ENCODE measurements around the gene SIRT7.

The SIRT7 gene

DNA sequence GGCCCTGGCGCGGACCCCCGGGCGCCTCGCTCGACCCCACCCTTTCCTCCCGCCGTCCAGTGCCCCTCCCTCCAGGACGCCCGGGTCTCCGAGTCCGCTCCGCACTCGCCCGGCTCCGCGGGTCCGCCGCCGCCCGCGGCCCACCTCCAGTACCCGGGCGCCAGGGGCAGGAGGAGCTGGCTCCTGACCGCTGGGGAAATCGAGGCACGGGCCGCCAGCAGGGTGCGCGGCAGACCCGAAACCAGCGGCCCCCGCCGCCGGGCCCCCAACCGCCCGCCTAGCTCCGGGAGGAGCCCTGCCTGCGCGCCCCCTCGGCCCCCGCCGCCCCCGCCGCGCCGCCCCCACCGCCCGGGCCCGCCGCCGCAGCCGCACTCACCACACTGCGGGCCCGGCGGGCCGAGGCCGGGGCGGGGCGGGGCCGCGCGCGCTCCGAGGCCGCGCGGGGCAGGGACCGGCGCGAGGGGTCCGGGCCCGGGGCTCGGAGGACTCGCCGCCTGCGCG is 9.2 kb upstream of the SIRT7 start:
- TF ChIP-seq, protein P1, sequence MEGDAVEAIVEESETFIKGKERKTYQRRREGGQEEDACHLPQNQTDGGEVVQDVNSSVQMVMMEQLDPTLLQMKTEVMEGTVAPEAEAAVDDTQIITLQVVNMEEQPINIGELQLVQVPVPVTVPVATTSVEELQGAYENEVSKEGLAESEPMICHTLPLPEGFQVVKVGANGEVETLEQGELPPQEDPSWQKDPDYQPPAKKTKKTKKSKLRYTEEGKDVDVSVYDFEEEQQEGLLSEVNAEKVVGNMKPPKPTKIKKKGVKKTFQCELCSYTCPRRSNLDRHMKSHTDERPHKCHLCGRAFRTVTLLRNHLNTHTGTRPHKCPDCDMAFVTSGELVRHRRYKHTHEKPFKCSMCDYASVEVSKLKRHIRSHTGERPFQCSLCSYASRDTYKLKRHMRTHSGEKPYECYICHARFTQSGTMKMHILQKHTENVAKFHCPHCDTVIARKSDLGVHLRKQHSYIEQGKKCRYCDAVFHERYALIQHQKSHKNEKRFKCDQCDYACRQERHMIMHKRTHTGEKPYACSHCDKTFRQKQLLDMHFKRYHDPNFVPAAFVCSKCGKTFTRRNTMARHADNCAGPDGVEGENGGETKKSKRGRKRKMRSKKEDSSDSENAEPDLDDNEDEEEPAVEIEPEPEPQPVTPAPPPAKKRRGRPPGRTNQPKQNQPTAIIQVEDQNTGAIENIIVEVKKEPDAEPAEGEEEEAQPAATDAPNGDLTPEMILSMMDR (IDR thresholded peaks at IDR 0.05; ENCODE audit: low read depth, low read length, missing control alignments) = no peak
- in situ Hi-C loops (cut with HindIII; ENCODE audit: low pct_ligation_motif_present, low sequenced_read_pairs) = no loop called here
- H3K27ac ChIP-seq = peak overlapping the region; percentile 90
- H3K4me3 ChIP-seq (ENCODE audit: low read depth, low read length) = peak overlapping the region; percentile 79
- DNase-seq = no peak
- peaks cover 3% of the 10 kb centered on the region for H3K36me3 ChIP-seq (replicated peaks)
- no peaks in the 10 kb centered on the region for H3K27me3 ChIP-seq (replicated peaks)

DNA sequence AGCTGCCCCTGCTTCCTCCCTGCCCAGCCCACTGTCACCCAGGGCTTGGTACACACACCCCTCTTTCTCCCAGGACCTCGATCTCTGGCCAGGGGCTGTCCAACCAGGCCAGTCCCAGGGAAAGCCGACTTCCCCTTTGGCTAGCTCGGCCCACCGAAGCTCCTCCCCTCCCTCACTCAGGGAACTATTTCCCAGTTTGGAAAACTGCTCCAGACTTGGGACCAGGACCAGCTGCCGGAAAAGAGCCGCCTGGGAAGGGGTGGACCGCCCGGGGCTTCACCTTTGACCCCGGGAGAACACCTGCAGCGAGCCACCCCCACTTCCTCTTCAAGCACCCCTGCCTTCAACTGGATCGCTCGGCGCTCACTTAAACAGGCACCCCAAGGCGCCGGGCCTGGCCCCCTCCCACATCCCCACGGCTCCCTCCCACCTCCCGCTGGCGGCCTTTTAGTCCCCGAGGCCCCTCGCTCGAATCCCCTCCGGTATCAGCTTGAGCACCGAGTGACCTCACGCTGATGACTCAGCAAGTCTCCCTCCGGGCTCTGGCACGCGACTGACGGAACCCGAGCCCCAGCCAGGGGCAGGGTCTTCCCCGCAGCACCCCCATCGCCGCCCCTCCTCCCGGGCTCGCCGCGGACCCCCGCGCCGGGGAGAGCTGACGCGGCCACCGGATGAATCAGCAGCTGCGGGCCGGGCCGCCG is 8.6 kb upstream of the SIRT7 start:
- in situ Hi-C loops (cut with HindIII; ENCODE audit: low pct_ligation_motif_present, low sequenced_read_pairs) = no loop called here
- Histone ChIP-seq H3K27me3 (replicated peaks) (no peaks in the 10 kb centered on the region), H3K27ac (peak overlapping the region; percentile 90), H3K36me3 (replicated peaks) (peaks cover 8% of the 10 kb centered on the region), H3K4me3 (ENCODE audit: low read depth, low read length) (peak overlapping the region; percentile 79)
- TF ChIP-seq, protein P1 (IDR thresholded peaks at IDR 0.05; ENCODE audit: low read depth, low read length, missing control alignments) = no peak
- peak; percentile 53 for DNase-seq

DNA sequence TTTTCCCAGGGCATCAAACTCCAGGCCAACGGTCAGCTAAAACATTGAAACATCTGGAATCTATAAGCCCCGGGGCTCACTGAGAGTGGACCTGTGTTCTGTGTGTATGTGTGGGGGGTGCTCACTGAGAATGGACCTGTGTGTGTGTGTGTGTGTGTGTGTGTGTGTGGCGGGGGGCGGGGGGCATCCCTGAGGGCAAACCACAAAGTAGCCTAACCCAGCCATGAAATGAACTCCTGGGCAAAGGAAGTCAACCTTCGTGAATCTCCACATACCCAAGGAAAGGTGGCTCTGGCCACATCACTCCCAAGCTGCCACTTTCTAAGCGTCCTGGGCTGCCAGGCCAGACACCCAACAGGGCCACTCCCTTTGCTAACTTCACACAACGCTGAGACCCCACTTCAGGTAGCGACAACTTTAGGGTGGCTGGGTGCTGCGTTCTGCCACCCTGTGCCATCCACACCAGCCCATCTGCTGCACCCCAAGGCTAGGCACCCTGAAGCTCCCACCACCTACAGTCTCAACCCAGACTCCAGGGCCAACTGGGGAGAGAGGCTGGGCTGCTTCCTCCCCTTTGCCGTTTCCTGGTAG is 8.0 kb upstream of the SIRT7 start:
- H3K36me3 ChIP-seq (replicated peaks) = peaks cover 11% of the 10 kb centered on the region
- DNase-seq = no peak
- TF ChIP-seq, protein P1 (IDR thresholded peaks at IDR 0.05; ENCODE audit: low read depth, low read length, missing control alignments) = no peak
- in situ Hi-C loops (cut with HindIII; ENCODE audit: low pct_ligation_motif_present, low sequenced_read_pairs) = no loop called here
- no peaks in the 10 kb centered on the region for H3K27me3 ChIP-seq (replicated peaks)
- H3K27ac ChIP-seq = peak overlapping the region; percentile 90
- H3K4me3 ChIP-seq (ENCODE audit: low read depth, low read length) = peak overlapping the region; percentile 79

DNA sequence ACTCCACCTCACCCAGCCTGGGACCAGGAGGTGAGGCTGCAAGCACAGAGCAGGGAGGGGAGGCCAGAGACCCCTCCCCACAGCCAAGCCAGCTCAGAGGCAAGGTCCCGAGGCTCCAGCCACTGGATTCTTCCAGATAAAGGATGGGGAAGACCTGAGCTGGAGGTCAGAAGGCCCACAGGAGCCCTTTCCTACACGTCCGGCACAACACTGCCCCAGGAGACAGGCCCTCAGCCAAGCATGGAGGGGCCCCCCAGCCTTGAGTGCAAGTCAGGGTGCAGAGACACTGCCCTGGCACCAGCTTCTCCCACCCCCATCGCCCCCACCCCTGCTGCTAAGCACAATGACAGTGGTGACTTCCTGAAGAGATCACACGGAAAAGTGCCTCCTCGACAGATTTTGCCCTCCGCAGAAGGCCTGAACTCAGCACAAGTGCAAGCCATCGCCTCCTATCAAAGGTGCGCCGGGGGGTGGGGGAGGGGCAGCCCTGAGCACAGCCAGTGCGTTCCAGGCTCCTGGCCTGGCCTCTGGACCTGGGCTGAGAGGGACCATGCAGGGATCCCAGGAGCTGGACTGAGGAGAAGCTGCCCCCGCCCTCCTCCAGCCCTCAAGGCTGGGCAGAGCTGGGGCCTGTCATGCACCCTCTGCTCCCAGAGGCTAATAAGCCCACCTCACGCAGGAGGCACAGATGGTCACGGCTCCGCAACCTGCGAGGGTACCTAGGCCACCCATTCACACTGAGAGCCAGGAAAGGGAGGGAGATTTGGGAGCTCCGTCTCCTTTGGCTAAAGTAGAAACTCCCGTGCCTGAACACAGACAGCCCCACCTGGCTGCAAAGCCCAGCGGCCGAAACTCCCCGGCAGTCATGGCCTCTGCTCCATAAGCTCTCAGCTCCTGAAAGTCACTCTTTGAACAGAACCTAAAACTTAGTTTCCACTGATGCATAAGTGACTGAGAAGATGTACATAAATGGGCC is 6.9 kb upstream of the SIRT7 start:
- in situ Hi-C loops (cut with HindIII; ENCODE audit: low pct_ligation_motif_present, low sequenced_read_pairs) = no loop called here
- Histone ChIP-seq H3K4me3 (ENCODE audit: low read depth, low read length) (no peak overlapping the region), H3K27ac (no peak overlapping the region), H3K36me3 (replicated peaks) (peaks cover 18% of the 10 kb centered on the region), H3K27me3 (replicated peaks) (no peaks in the 10 kb centered on the region)
- DNase-seq = no peak
- TF ChIP-seq, protein P1 (IDR thresholded peaks at IDR 0.05; ENCODE audit: low read depth, low read length, missing control alignments) = no peak

DNA sequence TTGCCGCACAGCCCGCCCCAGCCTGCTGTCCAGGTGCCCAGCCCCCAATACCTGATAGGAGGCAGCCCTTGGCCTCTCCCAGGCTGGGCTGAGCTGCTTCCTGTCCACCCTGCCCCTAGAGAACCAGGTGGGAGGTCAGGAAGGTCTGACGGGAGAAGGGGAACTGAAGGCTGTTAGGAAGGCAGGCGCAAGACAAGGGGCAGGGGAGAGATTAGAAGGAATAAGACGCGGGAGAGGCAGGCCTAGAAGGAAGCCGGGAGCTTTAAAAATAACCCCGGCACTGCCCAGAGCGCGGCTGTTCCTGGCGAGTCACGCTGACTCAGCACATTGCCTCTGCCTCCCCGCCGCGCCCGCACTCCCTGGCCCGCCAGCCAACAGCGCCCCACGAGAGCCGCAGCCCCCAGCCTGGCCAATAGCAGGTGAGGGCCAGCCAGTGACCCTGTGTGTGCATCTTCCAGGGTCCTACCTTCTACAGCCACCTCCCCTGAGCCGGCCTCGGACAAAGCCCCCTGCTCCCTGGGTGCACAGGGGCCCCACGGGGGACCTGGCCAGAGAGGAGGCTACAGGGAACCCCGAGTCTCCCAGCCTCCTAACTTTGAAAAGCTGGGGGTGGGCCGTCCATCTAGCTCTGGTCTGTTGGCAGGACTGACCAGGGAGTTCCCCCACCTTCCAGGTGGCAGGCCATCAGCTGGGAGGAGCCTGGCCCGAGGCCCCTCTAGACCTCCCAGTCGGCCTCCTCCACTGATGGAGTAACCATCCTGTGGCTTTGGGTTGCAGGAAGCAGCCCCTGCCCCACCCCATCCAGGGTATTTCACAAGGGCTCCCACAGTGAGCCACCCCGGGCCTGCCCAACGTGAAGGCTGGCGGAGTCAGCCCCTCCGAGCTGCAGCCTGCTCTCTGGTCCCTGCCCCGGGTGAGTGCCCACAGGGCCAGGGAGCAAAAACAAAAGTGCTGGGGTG is 5.6 kb upstream of the SIRT7 start:
- no peaks in the 10 kb centered on the region for H3K27me3 ChIP-seq (replicated peaks)
- TF ChIP-seq, protein P1 (IDR thresholded peaks at IDR 0.05; ENCODE audit: low read depth, low read length, missing control alignments) = no peak
- peak overlapping the region; percentile 64 for H3K27ac ChIP-seq
- H3K36me3 ChIP-seq (replicated peaks) = peaks cover 25% of the 10 kb centered on the region
- DNase-seq = peak; percentile 78
- peak overlapping the region; percentile 34 for H3K4me3 ChIP-seq (ENCODE audit: low read depth, low read length)
- in situ Hi-C loops (cut with HindIII; ENCODE audit: low pct_ligation_motif_present, low sequenced_read_pairs) = no loop called here
